T-helper 2 cell (primary cell): ENCODE measurements around the gene MLST8.

Source experiments
- DNase-seq, 5 experiments: peaks; one replicate each; pipeline versions ENCODE4 v3.0.0 to v3.0.0-alpha.2; 2012 to 2022

Gene MLST8

DNA sequence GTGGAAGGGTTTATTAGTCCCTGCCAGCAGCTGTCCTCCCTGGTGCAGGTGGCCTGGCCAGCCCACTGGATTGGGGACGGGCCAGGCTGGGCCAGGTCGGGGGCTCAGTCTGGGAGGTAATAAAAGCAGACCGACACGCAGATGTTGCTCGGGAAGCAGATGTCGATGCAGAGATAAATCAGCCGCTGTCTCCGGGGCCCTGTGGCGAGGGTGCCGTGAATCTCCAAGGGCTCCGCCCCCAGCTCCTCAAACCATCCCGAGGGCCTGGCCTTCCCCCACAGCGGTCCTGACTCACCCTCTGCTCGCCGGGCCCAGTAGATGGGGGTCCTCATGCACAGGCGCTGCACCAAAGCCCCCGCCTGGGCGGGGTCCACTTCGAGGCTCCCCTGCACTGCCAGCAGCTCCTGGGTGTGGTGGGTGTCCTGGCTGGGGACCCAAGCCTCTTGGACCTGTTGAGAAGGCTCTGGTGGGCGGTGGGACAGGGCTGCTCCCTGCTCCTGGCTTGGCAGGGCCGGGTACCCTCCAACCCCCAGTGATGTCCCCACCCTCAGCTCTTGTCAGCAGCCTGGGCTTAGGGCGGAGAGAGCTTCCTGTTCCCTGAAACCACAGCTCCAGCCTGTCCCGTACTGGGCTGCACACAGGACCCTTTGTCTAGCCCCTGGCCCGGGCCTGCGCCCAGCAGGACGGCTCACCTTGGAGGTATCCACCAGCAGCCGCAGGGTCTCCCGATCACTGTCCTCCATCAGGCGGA lies 4.2 kb downstream of the MLST8 start:
- no peak for DNase-seq

DNA sequence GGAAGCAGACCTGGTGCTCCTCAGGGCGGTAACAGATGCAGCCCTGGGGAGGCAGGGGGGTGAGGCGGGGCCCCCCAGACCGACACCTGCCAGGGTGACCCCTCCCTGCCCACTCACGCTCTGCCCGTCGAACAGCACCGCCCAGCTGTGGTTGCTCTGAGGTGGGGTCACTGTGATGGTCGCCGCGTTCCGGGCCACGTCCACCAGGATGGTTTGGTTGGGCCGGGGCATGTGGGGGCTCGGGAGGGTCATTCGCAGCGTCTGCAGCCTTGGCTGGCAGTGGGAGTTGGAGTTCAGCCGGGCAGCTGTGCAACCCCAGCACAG lies 4.7 kb downstream of the MLST8 start:
- no peak for DNase-seq

DNA sequence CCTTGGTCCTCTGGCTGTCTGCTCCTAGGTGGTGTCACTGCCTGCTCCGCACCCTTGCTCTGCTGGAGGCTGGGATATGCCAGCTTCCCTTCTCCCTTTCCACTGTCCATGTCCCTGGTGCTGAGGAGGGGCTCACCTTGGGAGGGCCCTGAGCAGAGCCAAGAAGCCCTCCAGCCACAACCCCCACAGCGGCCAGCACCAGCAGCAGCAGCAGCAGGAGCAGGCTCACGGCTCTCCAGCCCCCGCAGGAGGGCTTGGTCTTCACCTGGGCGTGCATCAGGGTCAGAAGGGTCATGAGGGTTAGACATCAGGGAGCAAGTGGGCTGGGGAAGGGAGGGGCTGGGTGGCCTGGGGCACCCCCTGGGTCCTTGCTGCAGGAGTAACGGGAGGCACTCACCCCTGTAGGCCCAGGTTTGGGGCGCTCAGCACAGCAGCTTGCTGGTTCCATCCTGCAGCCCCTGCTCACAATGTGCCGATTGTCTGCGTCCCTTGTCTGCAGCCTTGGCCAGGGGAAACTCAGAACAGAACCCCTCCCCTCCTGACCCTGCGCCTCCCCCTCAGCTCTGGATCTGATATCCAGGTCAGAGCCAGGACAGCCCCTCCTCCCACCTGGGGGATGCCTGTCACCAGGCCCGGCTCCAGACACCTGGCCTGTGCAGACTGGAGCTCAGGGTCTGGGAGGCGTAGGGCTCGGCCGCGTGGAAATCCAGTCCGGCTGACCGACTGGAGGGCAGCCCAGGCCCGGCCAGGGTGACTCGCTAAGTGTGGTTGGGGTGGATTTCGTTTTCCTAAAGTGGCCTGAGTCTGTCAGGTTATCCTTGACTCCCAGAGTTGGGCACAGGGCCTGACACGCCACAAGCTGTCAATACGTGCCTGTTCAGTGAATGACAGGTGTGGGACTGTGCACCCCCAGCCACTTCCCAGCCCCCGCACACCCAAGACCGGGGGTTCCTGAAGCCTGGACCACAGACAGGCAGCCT lies 5.4 kb downstream of the MLST8 start, which contains the start of gene BRICD5:
Gene BRICD5 (minus strand): TSS at position 478 of the 980 bp plus-strand sequence. CDS start 30 bp downstream, at position 448.
- DNase-seq: no peak

DNA sequence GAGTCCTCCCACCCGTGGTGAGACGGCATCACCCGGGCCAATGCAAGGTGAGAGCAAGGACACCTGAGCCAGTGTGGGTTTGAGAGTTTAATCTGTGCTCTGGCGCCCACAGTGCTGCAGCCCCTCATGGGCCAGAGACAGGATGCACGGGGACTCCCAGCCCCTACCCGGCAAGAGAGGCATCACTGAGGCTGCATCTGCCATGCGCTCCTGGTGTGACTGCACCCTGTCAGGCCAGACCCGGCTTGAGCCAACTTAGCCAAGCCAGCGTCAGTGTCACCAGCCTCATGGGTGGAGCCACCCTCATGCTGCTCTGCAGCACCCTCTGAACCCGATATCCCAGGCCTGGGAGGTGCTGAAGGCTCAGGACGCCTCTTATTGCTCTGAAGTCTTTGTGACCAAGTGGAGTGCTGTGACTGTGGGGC lies 6.7 kb downstream of the MLST8 start:
- DNase-seq: no peak

DNA sequence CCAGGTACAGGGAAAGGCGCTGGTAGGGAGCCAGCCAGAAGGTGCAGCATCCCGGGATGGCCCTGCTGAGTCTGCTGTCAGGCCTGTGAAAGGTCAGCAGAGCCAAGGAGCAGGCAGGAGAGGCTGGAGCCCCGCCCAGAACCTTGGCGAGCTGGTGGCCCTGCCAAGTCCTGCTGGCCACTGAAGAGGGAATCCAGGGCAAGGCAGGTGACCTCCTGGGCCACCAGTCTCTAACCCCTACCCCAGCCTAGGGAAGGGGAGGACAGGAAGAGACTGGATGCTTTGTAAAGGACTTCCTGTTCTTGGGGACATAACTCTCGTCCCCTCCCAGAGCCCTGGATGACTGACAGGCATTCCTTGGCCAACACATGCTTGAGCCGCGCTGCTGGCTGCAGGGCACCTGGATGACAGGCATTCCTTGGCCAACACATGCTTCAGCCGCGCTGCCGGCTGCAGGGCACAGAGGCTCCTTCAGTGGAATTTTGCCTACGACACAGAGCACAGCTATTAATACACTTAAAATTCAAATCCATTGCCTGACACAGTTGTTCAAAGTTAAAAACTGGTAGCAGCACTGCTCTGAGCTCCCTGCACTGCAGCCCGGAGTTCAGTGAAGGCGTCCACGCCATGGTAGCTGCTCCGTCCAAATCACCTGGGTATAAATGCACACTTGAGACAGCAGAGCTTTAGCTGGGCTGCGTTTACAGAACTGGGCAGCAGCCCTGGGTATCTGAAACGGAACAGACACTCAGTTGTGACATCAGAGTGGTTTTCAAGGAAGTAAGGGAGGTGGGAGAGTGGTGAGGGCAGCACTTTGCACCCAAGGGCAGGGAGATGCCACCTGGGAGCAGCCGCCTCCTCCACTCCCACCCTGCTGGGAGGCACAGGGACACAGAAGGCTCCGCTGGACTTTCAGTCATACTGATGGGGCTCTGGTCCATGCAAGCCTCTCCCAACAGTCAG lies 7.4 kb downstream of the MLST8 start:
- no peak for DNase-seq

DNA sequence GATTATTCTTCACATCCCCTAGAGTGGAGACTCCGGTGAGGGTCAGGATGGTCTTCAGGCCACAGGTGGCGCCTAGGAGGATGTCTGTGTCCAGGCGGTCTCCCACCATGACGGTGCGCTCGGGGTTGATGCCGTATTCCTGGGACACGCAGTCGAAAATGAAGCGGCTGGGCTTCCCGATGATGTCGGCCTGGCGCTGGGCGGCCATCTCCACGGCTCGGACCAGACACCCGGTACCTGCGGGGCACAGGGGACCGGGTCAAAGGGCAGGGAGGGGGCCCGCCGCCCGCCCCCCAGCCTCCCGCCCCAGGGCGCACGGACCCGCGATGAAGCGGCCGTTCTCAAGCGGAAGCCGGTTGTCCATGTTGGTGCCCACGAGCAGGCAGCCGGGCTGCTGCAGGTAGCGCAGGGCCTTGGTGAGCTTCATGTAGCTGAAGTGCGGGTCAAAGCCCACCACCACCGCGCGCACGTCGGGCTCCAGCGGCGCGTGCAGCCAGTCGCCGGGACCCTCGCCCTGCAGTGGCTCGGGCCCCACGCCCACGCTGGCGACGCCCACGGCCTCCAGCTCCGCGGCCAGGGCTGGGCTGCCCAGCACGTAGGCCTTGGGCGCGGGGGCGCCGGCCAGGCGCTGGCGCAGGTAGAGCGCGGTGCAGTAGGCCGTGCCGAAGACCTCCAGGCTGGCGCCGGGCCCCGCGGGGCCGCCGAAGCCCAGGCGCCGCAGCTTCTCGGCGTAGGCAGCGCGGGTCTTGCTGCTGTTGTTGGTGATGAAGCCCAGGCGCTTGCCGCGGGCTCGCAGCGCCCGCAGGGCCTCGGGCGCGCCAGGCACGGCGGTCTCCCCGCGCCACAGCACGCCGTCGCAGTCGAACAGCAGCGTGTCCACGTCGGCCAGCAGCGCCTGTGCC lies 8.8 kb downstream of the MLST8 start:
- DNase-seq: peak in 1 of 5 experiments; percentile 41

DNA sequence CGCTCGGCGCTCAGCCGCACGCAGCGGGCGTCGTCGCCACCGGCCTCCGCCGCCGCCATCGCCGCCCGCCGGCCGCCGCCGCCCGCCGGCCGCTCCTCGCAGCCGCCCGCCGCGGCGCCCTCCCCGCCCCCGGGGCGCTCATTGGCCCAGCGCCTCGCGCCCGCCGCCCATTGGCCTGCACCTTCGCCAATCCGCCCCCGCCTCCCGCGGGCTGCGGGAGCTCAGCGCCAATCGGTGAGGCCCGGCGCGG lies 9.4 kb downstream of the MLST8 start, which contains the start of gene PGP:
Gene PGP (minus strand): TSS at position 122 of the 250 bp plus-strand sequence. CDS start 63 bp downstream, at position 59.
- DNase-seq: no peak

DNA sequence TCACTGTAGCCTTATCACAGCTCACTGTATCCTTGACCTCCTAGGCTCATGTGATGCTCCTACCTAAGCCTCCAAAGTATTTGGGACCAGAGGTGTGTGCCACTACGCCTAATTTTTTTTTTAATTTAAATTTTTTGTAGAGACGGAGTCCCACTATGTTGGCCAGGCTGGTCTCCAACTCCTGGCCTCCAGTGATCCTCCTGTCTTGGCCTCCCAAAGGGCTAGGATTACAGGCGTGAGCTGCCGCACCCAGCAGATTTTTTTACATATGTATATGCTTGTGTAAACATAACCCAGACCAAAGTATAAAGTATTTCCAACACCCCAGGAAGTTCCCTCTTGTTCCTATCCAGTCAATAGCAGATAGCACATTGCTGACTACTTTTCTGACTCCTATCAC lies 11.1 kb downstream of the MLST8 start:
- DNase-seq: no peak

DNA sequence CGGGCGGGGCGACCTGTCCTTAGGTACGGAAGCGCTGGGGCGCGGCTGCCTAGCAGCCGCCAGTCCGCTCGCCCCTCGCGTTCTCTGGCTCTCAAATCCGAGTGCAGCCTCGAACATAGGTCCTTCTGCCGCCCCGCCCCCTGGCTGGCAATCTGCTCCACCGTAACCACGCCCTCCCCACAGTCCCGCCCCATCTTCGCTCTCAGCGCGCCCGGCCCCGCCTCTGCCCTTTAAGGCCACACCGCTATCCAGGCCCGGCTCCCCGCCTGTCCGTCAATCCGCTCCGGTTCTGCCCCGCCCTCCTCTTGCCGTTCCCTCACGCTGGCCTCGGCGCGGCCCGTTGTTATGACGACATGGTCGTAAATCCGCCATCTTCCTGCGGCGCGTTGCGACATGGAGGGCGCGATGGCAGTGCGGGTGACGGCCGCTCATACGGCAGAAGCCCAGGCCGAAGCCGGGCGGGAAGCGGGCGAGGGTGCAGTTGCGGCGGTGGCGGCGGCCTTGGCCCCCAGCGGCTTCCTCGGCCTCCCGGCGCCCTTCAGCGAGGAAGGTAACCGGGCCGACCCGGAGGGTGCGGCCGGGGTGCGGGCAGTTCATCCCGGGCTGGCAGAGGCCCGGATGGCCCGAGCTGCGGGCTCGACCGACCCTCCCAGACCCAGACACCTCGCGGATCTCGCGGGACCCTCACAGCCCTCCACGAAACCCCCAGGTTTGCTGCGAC lies 18.1 kb downstream of the MLST8 start, which contains the start of gene E4F1:
Gene E4F1 (plus strand): TSS at position 371 of the 721 bp plus-strand sequence. CDS start 23 bp downstream, at position 394.
- peak; percentile 98 to 100 (median 99) for DNase-seq

DNA sequence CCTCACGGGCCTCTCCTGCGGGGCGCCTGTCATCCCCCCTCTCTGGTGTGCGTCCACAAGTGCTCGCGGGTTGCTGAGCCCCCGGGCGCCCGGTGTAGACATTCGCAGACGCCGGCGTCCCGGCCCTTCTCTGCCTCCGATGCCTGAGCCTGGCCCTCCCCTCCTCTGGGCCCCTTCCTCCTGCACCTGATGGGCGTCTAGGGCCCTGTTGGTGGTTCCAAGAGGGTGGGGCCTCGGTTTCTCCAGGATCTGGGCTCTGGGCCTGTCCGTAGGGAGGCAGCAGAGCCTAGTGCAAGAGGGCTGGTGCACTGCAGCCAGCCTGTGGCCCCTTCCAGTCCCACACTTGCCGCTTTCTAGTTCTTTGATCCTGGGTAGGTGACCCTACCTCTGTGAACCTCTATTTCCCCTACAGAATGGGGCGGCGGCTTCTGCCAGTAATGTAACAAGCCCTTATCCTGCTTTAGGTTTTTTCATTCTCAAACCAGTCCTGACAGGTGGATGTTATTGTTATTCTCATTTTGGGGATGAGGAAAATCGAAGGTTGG lies 18.8 kb downstream of the MLST8 start:
- peak in 1 of 5 experiments; percentile 42 for DNase-seq

DNA sequence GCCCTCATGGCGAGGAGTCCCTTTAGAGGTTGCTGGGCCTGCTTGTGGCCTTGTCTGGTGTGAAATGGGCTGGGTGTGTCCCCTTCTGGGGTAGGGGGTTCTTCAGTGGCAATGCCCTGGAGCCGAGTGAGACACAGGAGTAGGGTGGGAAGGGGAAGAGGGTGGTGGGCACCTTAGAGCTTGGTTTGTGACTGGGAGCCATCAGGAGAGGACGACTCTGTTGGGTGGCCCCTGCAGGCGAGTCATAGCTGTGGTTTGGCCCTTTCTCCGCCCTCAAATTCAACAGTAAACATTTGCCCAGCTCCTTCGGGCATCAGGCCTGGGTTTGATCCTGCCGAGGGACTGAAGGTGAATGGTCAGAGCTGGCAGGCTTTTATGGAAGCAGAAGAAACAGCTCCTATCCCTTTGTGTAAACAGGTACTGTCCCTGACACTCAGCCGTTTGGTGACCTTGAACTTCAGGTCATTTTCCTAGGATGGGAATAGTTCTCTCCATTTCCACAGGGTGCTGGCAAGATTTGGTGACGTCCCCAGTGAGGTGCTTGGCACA lies 21.1 kb downstream of the MLST8 start:
- DNase-seq: no peak

DNA sequence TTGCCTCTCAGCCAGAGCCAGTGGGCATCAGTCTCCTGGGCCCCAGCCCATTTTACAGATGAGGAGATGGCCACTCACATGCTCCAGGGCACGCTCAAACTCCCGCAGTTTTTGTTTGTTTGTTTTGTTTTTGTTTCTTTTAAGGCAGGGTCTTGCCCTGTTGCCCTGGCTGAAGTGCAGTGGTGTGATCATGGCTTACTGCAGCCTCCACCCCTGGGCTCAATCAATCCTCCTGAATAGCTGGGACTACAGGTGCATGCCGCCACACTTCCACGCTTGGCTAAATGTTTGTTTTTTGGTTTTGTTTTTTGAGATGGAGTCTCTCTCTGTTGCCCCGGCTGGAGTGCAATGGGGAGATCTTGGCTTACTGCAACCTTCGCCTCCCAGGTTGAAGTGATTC lies 21.7 kb downstream of the MLST8 start:
- DNase-seq: no peak

DNA sequence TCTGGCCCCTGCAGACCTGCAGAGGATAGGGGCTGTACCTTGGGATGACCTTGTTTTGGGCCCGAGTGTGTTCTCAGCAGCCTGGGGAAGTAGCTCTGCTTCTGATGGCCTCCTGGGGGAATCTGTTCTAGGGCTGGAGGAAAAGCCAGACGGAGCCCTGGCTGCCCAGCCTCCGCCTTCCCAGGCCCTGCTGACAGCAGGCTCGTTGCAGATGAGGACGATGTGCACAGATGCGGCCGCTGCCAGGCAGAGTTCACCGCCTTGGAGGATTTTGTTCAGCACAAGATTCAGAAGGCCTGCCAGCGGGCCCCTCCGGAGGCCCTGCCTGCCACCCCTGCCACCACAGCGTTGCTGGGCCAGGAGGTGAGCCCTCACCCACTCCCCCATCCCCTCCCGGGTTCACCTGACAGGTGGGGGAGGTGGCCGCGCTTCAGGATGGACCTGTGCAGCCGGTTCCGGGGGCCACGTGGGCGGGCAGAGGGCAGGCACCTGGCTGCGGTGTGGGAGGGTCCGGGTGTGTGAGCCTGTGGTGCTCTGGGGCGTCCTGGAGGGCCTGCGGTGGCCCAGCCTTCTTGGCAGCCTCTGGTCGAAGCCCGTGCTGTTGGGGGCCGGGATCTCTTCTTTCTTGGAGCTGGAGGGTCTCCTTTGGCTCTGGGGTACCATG lies 23.0 kb downstream of the MLST8 start:
- DNase-seq: no peak

DNA sequence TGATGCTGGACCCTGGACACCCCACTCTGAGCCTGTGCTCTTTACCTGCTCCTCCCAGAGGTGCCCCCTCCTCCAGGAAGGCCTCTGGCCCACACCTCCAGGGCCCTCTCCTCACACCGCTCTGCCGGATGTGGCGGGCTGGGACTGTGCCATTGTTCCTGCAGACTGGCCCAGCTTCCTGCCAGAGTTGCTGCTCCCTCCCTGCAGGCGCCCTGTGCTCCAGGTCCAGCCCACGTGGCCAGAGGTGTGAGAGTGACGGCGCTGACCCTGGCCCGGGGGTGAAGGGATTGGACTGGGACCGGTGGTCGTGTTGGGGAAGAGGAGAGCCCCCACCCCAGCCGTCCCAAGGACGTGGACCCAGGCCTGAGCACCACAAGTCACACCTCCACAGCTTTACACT lies 23.8 kb downstream of the MLST8 start:
- DNase-seq: no peak

DNA sequence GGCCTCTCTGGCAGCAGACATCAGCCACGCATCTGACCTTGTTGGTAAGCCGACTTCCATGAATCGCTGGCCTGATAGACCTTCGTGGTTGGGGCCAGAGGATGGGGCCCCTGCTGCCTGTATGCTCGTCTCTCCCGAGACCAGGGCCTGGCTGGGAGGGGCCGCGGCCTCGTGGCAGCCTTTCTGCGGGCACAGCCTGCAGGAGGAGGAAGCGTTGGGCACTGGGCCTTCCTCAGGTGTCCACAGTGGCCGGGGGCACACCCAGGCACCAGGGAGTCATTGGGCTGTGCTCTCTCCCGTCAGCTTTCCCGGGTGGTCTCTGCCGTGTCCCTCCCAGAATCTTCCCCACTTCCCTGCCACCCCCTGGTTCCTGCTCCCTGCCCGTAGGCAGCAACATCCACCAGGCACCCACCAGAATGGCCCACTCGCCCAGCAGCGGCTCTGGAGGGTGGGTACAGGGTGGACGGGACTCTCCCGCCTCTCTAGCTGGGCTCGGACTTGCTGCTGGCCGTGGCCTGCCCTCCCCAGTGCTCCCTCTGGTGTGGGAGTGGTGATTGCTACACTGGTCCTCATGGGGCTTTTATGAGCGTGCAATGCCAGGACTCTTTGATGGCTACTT lies 24.5 kb downstream of the MLST8 start:
- no peak for DNase-seq

DNA sequence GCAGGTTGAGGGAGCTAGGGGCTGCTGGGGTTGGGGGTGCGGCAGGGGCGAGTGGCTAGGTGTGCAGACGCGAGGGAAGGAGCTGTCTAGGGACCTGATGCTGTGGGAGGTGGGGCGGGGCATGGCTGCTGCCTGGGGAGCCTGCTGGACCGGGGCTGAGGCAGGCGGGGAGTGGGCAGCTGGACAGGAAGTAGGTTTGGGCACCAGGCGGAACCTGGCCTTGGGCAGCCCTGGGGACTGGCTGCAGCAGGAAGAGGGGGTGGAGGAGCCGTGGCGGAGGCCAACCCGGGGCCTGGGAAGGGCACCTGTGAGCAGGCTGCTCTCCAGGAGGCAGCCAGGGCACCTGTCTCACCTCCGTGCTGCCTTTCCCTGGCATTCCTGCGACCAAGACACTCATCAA lies 25.1 kb downstream of the MLST8 start:
- DNase-seq: no peak

DNA sequence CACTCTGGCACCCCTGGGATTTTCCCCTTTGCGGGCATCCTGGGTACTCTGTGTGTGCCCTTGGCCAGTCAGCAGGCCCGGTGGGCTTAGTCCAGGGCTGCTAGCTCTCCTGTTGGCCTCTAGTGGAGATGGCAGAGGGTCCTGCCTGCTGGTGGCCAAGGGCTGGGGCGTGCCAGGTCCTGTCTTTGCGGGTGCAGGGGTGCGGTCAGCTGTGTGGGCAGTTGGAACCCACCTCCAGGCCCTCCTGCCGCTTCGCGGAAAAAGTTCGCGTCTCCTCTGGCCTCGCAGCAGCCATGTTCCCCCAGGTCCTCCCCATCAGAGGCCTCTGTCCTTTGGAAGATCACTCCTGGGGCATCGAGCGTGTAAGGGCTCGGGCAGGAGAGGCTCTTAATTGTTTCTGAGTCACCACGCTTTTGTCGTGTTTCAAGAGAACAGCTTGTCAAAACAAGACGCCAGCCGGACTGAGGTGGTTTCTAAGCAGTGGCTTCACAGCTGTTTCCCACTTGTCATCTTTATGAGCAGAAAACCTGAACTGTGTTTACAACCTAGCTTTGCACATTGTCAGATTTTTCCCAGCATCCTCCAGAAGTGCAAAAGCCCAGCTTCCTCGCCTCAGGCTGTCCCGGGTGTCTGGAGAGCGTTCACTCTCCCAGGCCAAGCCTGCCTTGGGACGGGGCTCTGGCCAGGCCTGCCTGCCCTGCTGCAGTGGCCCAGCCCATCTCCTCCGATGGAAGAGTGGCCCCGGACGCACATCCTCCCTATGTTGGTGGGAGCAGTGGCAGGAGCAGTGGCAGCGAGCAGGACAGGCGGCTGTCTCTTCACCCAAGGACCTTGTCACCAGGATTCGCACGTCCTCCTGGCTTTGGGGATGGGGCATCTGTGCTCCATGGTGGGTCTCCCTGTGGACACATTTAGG lies 26.0 kb downstream of the MLST8 start:
- no peak for DNase-seq
